ENCODE data around the gene RIMKLB. TPM values are rescaled to one million over a fixed set of nuclear protein-coding genes. Genes with fewer than 3 reads are reported as not detected.
"Not testable (repeated sequence)": the region's sequence is repeated elsewhere in the genome, so short reads cannot be mapped to it uniquely, and the experiment has no call there.

The RIMKLB gene
- total and polyA plus RNA-seq, 8 donors, result 27.3 to 162 (median 124) TPM

DNA sequence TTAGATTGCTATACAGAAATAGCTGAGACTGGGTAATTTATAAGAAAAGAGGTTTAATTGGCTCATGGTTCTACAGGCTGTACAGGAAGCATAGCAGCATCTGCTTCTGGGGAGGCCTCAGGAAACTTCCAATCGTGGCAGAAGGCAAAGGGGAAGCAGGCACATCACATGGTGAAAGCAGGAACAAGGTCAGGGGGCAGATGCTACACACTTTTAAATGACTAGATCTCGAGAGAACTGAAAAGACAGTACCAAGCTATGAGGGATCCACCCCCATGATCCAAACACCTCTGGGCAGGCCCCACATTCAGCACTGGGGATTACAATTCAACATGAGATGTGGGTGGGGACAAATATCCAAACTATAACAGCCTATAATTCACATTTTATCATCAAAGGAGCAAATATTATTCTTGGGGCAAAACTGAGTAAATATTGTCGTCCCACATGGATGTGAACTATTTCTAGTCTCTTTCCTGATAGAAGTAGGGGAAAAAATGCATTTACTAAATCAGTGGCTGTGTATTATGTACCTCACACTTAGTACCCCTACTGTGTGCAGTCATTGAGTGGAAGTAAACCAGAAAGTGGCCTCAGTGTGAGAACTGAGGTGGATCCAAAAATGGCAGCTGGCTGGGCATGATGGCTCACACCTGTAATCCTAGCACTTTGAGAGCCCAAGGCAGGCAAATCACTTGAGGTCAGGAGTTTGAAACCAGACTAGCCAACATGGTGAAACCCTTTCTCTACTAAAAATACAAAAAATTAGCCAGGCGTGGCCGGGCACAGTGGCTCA lies 99.2 kb downstream of the RIMKLB start:
- Histone ChIP-seq H3K9me3 (no peaks in the 10 kb centered on the region), H3K36me3 (no peaks in the 10 kb centered on the region), H3K27me3 (no peaks in the 10 kb centered on the region), H3K27ac (no peak overlapping the region), H3K4me1 (no peaks in the 10 kb centered on the region), H3K4me3 (no peak overlapping the region)
- no peak for DNase-seq
- ATAC-seq, result no peak
- TF ChIP-seq, protein P1, sequence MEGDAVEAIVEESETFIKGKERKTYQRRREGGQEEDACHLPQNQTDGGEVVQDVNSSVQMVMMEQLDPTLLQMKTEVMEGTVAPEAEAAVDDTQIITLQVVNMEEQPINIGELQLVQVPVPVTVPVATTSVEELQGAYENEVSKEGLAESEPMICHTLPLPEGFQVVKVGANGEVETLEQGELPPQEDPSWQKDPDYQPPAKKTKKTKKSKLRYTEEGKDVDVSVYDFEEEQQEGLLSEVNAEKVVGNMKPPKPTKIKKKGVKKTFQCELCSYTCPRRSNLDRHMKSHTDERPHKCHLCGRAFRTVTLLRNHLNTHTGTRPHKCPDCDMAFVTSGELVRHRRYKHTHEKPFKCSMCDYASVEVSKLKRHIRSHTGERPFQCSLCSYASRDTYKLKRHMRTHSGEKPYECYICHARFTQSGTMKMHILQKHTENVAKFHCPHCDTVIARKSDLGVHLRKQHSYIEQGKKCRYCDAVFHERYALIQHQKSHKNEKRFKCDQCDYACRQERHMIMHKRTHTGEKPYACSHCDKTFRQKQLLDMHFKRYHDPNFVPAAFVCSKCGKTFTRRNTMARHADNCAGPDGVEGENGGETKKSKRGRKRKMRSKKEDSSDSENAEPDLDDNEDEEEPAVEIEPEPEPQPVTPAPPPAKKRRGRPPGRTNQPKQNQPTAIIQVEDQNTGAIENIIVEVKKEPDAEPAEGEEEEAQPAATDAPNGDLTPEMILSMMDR (IDR thresholded peaks at IDR 0.05), result no peak
- intact Hi-C loops (cut with DNase I), result no loop called here

DNA sequence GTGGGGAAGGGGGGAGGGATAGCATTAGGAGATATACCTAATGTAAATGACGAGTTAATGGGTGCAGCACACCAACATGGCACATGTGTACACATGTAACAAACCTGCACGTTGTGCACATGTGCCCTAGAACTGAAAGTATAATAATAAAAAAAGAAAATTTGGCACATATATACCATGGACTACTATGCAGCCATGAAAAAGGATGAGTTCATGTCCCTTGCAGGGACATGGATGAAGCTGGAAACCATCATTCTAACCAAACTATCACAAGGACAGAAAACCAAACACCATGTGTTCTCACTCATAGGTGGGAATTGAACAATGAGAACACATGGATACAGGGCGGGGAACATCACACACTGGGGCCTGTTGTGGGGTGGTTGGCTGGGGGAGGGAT lies 103.4 kb downstream of the RIMKLB start:
- H3K27me3 ChIP-seq; H3K4me1 ChIP-seq; H3K9me3 ChIP-seq; ATAC-seq; H3K27ac ChIP-seq; DNase-seq; H3K4me3 ChIP-seq; H3K36me3 ChIP-seq; intact Hi-C loops (cut with DNase I): not testable (repeated sequence)

DNA sequence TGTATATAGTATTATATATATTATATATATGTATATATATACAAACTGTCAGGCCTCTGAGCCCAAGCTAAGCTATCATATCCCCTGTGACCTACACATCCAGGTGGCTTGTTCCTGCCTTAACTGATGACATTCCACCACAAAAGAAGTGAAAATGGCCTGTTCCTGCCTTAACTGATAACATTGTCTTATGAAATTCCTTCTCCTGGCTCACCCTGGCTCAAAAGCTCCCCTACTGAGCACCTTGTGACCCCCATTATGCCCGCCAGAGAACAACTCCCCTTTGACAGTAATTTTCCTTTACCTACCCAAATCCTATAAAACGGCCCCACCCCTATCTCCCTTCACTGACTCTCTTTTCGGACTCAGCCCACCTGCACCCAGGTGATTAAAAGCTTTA lies 107.0 kb downstream of the RIMKLB start:
- intact Hi-C loops (cut with DNase I); H3K4me1 ChIP-seq; H3K4me3 ChIP-seq; ATAC-seq; H3K27ac ChIP-seq; H3K36me3 ChIP-seq; DNase-seq; H3K27me3 ChIP-seq; H3K9me3 ChIP-seq: not testable (repeated sequence)

DNA sequence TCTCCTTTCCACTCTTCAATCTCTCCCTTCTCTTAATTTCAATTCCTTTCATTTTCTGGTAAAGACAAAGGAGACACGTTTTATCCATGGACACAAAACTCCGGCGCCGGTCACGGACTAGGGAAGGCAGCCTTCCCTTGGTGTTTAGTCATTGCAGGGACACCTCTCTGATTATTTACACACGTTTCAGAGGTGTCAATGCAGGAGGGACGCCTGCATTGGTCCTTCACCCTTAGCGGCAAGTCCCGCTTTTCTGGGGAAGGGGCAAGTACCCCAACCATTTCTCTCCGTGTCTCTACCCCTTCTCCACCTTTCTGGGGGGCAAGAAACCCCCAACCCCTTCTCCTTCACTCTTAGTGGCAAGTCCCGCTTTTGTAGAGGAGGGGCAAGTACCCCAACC lies 107.7 kb downstream of the RIMKLB start:
- H3K27me3 ChIP-seq; H3K4me3 ChIP-seq; DNase-seq; H3K27ac ChIP-seq; H3K36me3 ChIP-seq; H3K4me1 ChIP-seq; ATAC-seq; H3K9me3 ChIP-seq; intact Hi-C loops (cut with DNase I): not testable (repeated sequence)

DNA sequence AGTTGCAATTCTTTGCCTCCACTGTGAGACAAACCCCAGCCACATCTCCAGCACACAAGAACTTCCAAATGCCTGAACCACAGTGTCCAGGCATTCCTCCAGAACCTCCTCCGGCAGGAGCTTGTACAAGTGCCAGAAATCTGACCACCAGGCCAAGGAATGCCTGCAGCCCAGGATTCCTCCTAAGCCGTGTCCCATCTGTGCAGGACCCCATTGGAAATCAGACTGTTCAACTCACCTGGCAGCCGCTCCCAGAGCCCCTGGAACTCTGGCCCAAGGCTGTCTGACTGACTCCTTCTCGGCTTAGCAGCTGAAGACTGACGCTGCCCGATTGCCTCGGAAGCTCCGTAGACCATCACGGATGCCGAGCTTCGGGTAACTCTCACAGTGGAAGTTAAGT lies 109.3 kb downstream of the RIMKLB start:
- intact Hi-C loops (cut with DNase I); ATAC-seq; H3K4me3 ChIP-seq; H3K9me3 ChIP-seq; H3K27me3 ChIP-seq; H3K36me3 ChIP-seq; DNase-seq; H3K27ac ChIP-seq; H3K4me1 ChIP-seq: not testable (repeated sequence)

DNA sequence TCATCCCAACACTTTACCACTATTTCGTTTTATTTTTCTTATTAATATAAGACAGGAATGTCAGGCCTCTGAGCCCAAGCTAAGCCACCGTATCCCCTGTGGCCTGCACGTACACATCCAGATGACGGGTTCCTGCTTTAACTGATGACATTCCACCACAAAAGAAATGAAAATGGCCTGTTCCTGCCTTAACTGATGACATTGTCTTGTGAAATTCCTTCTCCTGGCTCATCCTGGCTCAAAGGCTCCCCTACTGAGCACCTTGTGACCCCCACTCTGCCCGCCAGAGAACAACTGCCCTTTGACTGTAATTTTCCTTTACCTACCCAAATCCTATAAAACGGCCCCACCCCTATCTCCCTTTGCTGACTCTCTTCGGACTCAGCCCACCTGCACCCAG lies 112.3 kb downstream of the RIMKLB start:
- H3K36me3 ChIP-seq; H3K27me3 ChIP-seq; H3K4me1 ChIP-seq; DNase-seq; H3K27ac ChIP-seq; H3K4me3 ChIP-seq; intact Hi-C loops (cut with DNase I); H3K9me3 ChIP-seq; ATAC-seq: not testable (repeated sequence)

DNA sequence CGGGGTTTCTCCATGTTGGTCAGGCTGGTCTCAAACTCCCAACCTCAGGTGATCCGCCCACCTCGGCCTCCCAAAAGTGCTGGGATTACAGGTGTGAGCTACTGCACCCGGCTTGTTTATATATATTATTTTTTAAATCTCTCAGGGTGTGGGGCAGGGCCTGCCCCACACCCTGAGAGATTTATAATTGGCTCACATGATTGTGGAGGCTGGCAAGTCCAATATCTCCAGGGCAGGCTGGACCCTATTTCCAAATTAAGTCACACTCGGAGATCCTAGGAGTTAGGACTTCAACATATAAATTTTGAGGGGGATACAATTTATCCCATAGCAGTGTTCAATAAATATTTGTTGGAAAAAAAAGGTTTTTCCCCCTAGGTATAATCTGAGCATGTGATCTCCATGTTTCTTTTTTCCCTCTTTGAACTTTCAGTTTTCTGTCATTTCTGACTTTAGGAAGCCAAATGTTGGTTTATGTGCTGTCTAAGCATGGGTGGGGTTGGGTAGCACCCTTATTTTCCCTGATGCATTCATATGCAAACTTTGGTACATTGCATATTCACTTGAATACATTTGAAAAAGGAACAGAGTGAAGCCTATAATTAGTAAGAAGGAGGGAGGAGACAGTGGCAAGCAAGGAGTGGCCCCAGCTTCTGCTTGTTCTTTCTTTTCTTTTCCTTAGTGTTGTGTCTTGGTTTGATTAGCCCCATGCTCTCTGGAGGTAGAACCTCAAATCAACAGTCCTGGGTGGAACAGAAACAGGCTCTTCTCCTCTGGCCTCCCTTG lies 116.0 kb downstream of the RIMKLB start:
- intact Hi-C loops (cut with DNase I), result no loop called here
- H3K4me3 ChIP-seq, result no peak overlapping the region
- H3K9me3 ChIP-seq, result no peaks in the 10 kb centered on the region
- no peaks in the 10 kb centered on the region for H3K4me1 ChIP-seq
- DNase-seq (no peak), ATAC-seq (no peak)
- TF ChIP-seq, protein P1 (IDR thresholded peaks at IDR 0.05), result no peak
- no peaks in the 10 kb centered on the region for H3K27me3 ChIP-seq
- H3K36me3 ChIP-seq, result no peaks in the 10 kb centered on the region
- H3K27ac ChIP-seq, result no peak overlapping the region

Measured in left lung (tissue), 10 donors.